ENCODE data around the gene ZCCHC24. TPM values are rescaled to one million over a fixed set of nuclear protein-coding genes. Genes with fewer than 3 reads are reported as not detected.
A peak's percentile ranks its signal among the peaks of the same experiment; 100 is the strongest.

Gene ZCCHC24
- total and polyA plus RNA-seq, 2 donors from 2014 or later, result 8.4 to 21.3 TPM

DNA sequence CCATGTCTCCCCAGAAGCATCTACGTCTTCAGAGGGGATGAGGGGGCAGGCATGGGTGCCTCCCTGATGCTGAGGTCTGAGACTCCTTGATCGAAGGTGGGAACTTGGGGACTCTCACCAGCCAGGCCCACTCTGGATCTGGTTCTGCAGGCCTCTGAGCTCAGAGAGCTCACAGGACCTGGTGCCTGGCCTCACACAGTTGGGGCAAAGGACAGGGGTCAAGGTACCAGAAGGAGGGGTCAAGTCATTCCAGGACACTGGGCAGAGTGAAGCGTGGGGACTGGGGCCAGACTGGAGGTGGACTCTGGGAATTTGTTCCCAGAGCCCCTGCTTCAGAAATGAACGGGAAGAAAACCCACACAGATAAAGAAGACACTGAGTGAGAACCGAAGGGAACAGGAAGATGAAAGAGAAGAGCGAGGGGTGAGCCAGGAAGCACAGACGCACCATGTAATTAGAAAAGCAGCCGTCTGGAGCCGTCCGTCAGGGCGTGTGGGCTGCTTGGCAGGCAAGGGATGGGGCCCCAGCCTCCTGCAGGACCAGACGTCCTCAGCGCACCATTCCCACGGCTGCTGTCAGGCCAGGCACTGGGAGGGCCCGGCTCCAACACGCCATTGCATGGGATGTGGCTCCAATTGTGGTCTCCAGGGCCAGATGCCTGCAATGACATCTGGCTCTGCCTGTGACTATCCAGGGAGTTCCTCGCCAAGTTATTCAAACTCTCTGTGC lies 47.7 kb downstream of the ZCCHC24 start:
- Histone ChIP-seq H3K9ac (ENCODE audit: low read length in 3 of 3) (no peak overlapping the region), H3K36me3 (ENCODE audit: control insufficient read depth in 2 of 3, insufficient read depth in 3 of 3, low read length in 3 of 3) (peaks cover 0 to 3% (median 0%) of the 10 kb centered on the region in 3 donors), H3K27ac (ENCODE audit: low read depth in 2 of 2, low read length in 2 of 2) (peak overlapping the region; percentile 28 to 50), H3K9me3 (ENCODE audit: control insufficient read depth in 2 of 3, insufficient read depth in 1 of 3, low read length in 3 of 3) (no peaks in the 10 kb centered on the region), H3K4me3 (ENCODE audit: low read length in 3 of 3) (no peak overlapping the region), H3K27me3 (ENCODE audit: control insufficient read depth, insufficient read depth, low read length) (no peaks in the 10 kb centered on the region), H3K4me1 (ENCODE audit: control insufficient read depth in 2 of 3, insufficient read depth in 2 of 3, low read depth in 1 of 3, low read length in 3 of 3) (peaks cover 0 to 40% (median 15%) of the 10 kb centered on the region in 3 donors)
- intact Hi-C loops (cut with DNase I), result no loop called here
- FAIRE-seq (no peak), DNase-seq (peak in 2 of 5 donors; percentile 49 to 79)
- no peak for TF ChIP-seq CTCF (IDR thresholded peaks at IDR 0.05; ENCODE audit: borderline replicate concordance, extremely low read depth, insufficient read depth)

- Histone ChIP-seq H3K4me3 (ENCODE audit: low read length in 3 of 3) (no peak overlapping the region), H3K4me1 (ENCODE audit: control insufficient read depth in 2 of 3, insufficient read depth in 2 of 3, low read depth in 1 of 3, low read length in 3 of 3) (peaks cover 0 to 36% (median 15%) of the 10 kb centered on the region in 3 donors), H3K27ac (ENCODE audit: low read depth in 2 of 2, low read length in 2 of 2) (no peak overlapping the region), H3K27me3 (ENCODE audit: control insufficient read depth, insufficient read depth, low read length) (no peaks in the 10 kb centered on the region), H3K9ac (ENCODE audit: low read length in 3 of 3) (no peak overlapping the region), H3K36me3 (ENCODE audit: control insufficient read depth in 2 of 3, insufficient read depth in 3 of 3, low read length in 3 of 3) (peaks cover 0 to 3% (median 0%) of the 10 kb centered on the region in 3 donors), H3K9me3 (ENCODE audit: control insufficient read depth in 2 of 3, insufficient read depth in 1 of 3, low read length in 3 of 3) (no peaks in the 10 kb centered on the region)
- FAIRE-seq (no peak), DNase-seq (peak in 1 of 5 donors; percentile 56)
- intact Hi-C loops (cut with DNase I), result no loop called here
- TF ChIP-seq CTCF (IDR thresholded peaks at IDR 0.05; ENCODE audit: borderline replicate concordance, extremely low read depth, insufficient read depth), result no peak
These were observed 48.4 kb downstream of the ZCCHC24 start for GRCh38 chr10:79397051-79397450.

GRCh38 chr10:79396520-79396919 lies 48.9 kb downstream of the ZCCHC24 start:
- Histone ChIP-seq H3K4me1 (ENCODE audit: control insufficient read depth in 2 of 3, insufficient read depth in 2 of 3, low read depth in 1 of 3, low read length in 3 of 3) (peaks cover 0 to 31% (median 15%) of the 10 kb centered on the region in 3 donors), H3K9ac (ENCODE audit: low read length in 3 of 3) (no peak overlapping the region), H3K36me3 (ENCODE audit: control insufficient read depth in 2 of 3, insufficient read depth in 3 of 3, low read length in 3 of 3) (peaks cover 0 to 3% (median 0%) of the 10 kb centered on the region in 3 donors), H3K4me3 (ENCODE audit: low read length in 3 of 3) (no peak overlapping the region), H3K27ac (ENCODE audit: low read depth in 2 of 2, low read length in 2 of 2) (no peak overlapping the region), H3K27me3 (ENCODE audit: control insufficient read depth, insufficient read depth, low read length) (no peaks in the 10 kb centered on the region), H3K9me3 (ENCODE audit: control insufficient read depth in 2 of 3, insufficient read depth in 1 of 3, low read length in 3 of 3) (no peaks in the 10 kb centered on the region)
- peak in 1 of 5 donors; percentile 17 for DNase-seq
- intact Hi-C loops (cut with DNase I), result no loop called here
- FAIRE-seq, result no peak
- no peak for TF ChIP-seq CTCF (IDR thresholded peaks at IDR 0.05; ENCODE audit: borderline replicate concordance, extremely low read depth, insufficient read depth)

Measured in kidney (tissue), 14 donors.